Type B pancreatic cell (in vitro differentiated cells): Measurements from ENCODE around the gene ADD2. TPM values are rescaled to one million over a fixed set of nuclear protein-coding genes. Genes with fewer than 3 reads are reported as not detected.

Experiments
- DNase-seq: peaks from one replicate; pipeline ENCODE4 v3.0.0; 2021; ENCODE audit warnings: mixed read lengths; ENCODE audit not compliant: unreplicated experiment; ENCODE audit errors: extremely low spot score
- H3K27ac Mint-ChIP-seq: 2 replicates; pipeline ENCODE4 v1.8.0; 2021; ENCODE audit warnings: mild to moderate bottlenecking, mixed read lengths
- H3K27me3 Mint-ChIP-seq: 2 replicates; pipeline ENCODE4 v1.8.0; 2021; ENCODE audit warnings: mixed read lengths
- H3K36me3 Mint-ChIP-seq: 2 replicates; pipeline ENCODE4 v1.8.0; 2021; ENCODE audit warnings: mixed read lengths
- H3K4me1 Mint-ChIP-seq: one replicate; pipeline ENCODE4 v1.8.0; 2021; ENCODE audit warnings: mixed read lengths; ENCODE audit not compliant: unreplicated experiment
- H3K4me3 Mint-ChIP-seq: 2 replicates; pipeline ENCODE4 v1.8.0; 2021; ENCODE audit warnings: mild to moderate bottlenecking, mixed read lengths
- H3K9me3 Mint-ChIP-seq: 2 replicates; pipeline ENCODE4 v1.8.0; 2021; ENCODE audit warnings: mixed read lengths
- CTCF ChIP-seq: fragments of 200-600 bp; sonication (generic); conservative IDR thresholded peaks from 2 replicates; pipeline ENCODE4 v1.5.0; 2021; ENCODE audit warnings: antibody characterized with exemption, mild to moderate bottlenecking
- total RNA-seq: library from RNA; stranded (reverse); gene quantifications from 2 replicates; pipeline ENCODE4 v1.2.1, GENCODE V29; 2021; ENCODE audit warnings: low replicate concordance

ADD2 gene
- total RNA-seq, 1 donor from 2014 or later, result 5.0 TPM

DNA sequence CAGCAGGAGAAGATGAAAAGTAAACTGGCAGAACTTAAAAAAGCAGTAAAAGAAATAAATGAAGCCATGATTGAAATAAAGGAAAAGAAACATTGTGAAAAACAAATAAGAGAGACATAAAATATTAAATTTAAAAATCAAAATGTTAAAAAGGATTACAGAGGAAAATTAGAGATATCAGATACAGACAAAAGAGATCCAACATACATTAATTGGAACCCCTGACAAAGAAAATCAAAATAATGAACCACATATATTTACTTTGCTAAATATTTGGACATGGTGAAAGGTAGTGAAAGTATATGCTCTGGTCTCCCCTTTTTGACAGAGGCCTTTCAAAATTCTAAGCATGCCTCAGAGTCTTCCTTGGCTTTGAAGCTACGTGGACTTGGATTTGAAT is 134.5 kb downstream of the ADD2 start:
- Mint-ChIP-seq H3K27ac (no peak overlapping the region), H3K4me3 (no peak overlapping the region), H3K4me1 (no peaks in the 10 kb centered on the region), H3K36me3 (no peaks in the 10 kb centered on the region), H3K9me3 (peaks cover 6% of the 10 kb centered on the region), H3K27me3 (peaks cover 41% of the 10 kb centered on the region)
- no peak for DNase-seq
- TF ChIP-seq CTCF, result no peak

DNA sequence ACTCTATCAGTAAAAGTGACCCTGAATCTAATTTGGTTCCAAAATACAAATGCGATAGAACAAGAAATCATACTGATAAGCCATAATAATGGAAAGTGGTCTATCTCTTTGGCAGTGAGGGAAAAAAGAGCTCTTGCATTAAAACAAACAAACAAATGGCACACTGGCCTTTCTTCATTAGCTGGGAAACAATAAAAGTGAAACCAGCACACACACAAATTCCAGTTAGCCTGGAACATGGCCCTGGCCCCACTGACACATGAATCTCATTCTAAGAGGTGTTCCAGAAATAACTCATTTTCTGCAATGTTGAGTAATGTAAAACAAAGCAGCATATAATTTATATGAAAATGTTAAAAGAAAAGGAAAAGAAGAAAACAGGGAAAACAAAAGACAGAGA is 135.0 kb downstream of the ADD2 start:
- Mint-ChIP-seq H3K36me3 (no peaks in the 10 kb centered on the region), H3K4me3 (no peak overlapping the region), H3K27me3 (peaks cover 44% of the 10 kb centered on the region), H3K9me3 (peaks cover 6% of the 10 kb centered on the region), H3K27ac (no peak overlapping the region), H3K4me1 (no peaks in the 10 kb centered on the region)
- no peak for TF ChIP-seq CTCF
- no peak for DNase-seq

- peaks cover 44% of the 10 kb centered on the region for H3K27me3 Mint-ChIP-seq
- H3K36me3 Mint-ChIP-seq, result no peaks in the 10 kb centered on the region
- no peaks in the 10 kb centered on the region for H3K4me1 Mint-ChIP-seq
- no peak for TF ChIP-seq CTCF
- H3K4me3 Mint-ChIP-seq, result no peak overlapping the region
- peaks cover 6% of the 10 kb centered on the region for H3K9me3 Mint-ChIP-seq
- DNase-seq, result no peak
- H3K27ac Mint-ChIP-seq, result no peak overlapping the region
Observed at GRCh38 chr2:70632388-70632787, 135.6 kb downstream of the ADD2 start.

GRCh38 chr2:70630761-70631160 is 137.2 kb downstream of the ADD2 start:
- peaks cover 48% of the 10 kb centered on the region for H3K27me3 Mint-ChIP-seq
- DNase-seq, result no peak
- TF ChIP-seq CTCF, result no peak
- H3K4me3 Mint-ChIP-seq, result no peak overlapping the region
- peaks cover 4% of the 10 kb centered on the region for H3K4me1 Mint-ChIP-seq
- no peak overlapping the region for H3K27ac Mint-ChIP-seq
- H3K9me3 Mint-ChIP-seq, result peaks cover 6% of the 10 kb centered on the region
- H3K36me3 Mint-ChIP-seq, result no peaks in the 10 kb centered on the region

GRCh38 chr2:70627211-70627898 is 140.6 kb downstream of the ADD2 start:
- H3K27ac Mint-ChIP-seq, result no peak overlapping the region
- H3K4me3 Mint-ChIP-seq, result no peak overlapping the region
- no peak for TF ChIP-seq CTCF
- H3K27me3 Mint-ChIP-seq, result peaks cover 40% of the 10 kb centered on the region
- DNase-seq, result no peak
- peaks cover 4% of the 10 kb centered on the region for H3K4me1 Mint-ChIP-seq
- no peaks in the 10 kb centered on the region for H3K9me3 Mint-ChIP-seq
- H3K36me3 Mint-ChIP-seq, result no peaks in the 10 kb centered on the region
